GM12864 (cell line): ENCODE data around the gene ARHGAP5.

Experiments
- DNase-seq: peaks from one replicate; pipeline ENCODE4 v3.0.0-alpha.2; 2011; ENCODE audit warnings: low read depth
- H3K4me3 ChIP-seq: 2 replicates; pipeline ENCODE4 v1.5.1; 2011; ENCODE audit warnings: mild to moderate bottlenecking, low read depth, low read length, control low read depth
- CTCF ChIP-seq: IDR thresholded peaks from 2 replicates; pipeline ENCODE4 v1.5.1; 2011; ENCODE audit warnings: low read depth, mild to moderate bottlenecking, moderate library complexity, low read length, control low read depth, inconsistent platforms; ENCODE audit errors: missing control alignments

The ARHGAP5 gene

GRCh38 chr14:32193532-32193931 is 116.4 kb downstream of the ARHGAP5 start:
- no peak for DNase-seq
- TF ChIP-seq CTCF = no peak

DNA sequence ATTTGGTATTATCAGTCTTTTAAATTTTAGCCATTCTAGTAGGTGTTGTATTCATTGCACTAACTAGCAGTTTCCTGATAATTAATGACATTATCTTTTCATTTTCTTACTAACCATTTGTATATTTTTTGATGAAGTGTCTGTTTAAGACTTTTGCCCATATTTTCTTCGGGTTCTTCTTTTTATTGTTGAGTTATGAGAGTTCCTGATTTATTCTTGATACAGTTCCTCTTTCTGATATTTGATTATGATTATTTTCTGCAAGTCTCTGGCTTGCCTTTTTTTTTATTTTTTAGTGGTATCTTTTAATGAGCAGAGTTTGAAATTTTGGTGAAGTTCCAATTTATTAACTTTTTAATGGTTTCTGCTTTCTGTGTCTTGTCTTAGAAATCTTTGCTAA is 118.5 kb downstream of the ARHGAP5 start:
- H3K4me3 ChIP-seq = no peak overlapping the region
- no peak for TF ChIP-seq CTCF
- no peak for DNase-seq

More at GRCh38 chr14:32193532-32193931, 116.4 kb downstream of the ARHGAP5 start:
- H3K4me3 ChIP-seq = no peak overlapping the region

DNA sequence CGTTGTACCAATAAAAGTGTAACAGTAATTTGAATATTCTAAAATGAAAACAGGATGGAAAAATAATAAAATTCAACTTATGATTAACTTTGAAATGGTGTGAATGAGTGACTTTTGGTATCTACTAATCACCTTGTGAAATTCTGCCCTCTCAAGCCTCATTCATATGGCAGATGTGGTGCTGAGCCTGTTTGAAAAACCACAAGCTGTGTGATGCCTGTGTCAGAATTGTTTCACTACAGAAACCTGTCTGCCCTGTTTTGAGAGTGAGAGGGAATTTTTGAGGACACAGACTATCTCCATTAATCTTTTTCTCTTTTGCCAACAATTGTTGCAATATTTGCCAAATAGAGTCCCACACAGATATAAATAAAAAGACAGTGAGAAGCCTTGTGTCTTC is 120.8 kb downstream of the ARHGAP5 start:
- TF ChIP-seq CTCF = no peak
- no peak overlapping the region for H3K4me3 ChIP-seq
- DNase-seq = no peak

DNA sequence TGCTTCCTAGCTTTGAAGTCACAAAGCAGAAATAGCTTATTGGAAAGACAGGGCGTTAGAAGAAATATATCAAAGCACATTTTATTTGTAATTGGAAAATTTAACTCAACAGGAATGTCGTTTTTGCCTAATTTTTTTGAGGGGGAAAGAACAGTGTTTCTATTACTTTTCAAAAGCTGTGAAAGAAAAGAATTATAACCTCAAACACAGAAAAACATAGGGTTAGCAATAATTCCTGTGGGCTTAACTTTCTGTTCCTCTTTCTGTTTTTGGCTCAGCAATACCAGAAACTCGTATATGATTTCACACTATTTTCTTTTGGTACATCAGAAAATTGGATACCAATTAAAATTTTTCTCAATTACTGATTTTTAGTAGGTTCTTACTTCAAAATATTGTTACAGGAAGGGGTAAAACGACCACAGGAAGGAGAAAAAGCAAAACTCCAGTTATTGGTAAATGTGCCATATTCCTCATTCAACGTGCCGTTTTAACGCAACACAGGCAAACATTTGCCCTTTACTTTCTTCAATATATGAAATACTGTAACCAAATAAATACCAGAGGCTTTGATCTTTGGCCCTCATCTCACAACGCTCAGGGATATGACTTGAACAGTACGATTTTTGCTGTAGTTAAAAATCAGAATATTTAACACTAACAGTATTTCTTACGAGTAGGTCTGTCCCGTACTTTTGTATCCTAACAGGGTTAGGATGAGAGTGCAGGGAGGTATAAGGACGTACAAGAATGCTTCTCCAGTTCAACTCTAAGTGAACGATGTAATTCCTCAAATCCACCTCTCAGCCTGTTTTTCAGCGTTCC is 123.5 kb downstream of the ARHGAP5 start:
- H3K4me3 ChIP-seq = peak overlapping the region; percentile 51
- no peak for DNase-seq
- no peak for TF ChIP-seq CTCF

GRCh38 chr14:32201193-32201815 is 124.2 kb downstream of the ARHGAP5 start:
- no peak for TF ChIP-seq CTCF
- no peak for DNase-seq
- peak overlapping the region; percentile 51 for H3K4me3 ChIP-seq

- peak within 1 kb of the TSS; percentile 51 for H3K4me3 ChIP-seq
- no peak for TF ChIP-seq CTCF
- no peak for DNase-seq
These were observed 124.8 kb downstream of the ARHGAP5 start, which contains the start of gene RNU6-7 for GRCh38 chr14:32201816-32202490. RNU6-7 (plus strand) TSS chr14:32202045.
